Prostate gland (tissue), 2 donors: Measurements from ENCODE around the gene RAI1. TPM values are rescaled to one million over a fixed set of nuclear protein-coding genes. Genes with fewer than 3 reads are reported as not detected.

Source experiments
- DNase-seq: peaks from one replicate; pipeline ENCODE4 v3.0.0-alpha.2; 2019; ENCODE audit warnings: low spot score
- H3K27ac ChIP-seq, 2 donors: fragments of 200-600 bp; sonication (generic); 2 replicates each; pipeline ENCODE4 v1.5.1; 2017 to 2019
- H3K27me3 ChIP-seq: fragments of 200-600 bp; sonication (generic); replicated peaks from 2 replicates; pipeline ENCODE4 v1.5.1; 2019; ENCODE audit not compliant: insufficient read depth
- H3K36me3 ChIP-seq, 2 donors: fragments of 200-600 bp; sonication (generic); 1 replicate in 1 of 2; 2 replicates in 1 of 2; pipeline versions ENCODE4 v1.5.1 to v1.8.1; 2017 to 2019
- H3K4me1 ChIP-seq: fragments of 200-600 bp; sonication (generic); replicated peaks from 2 replicates; pipeline ENCODE4 v1.5.1; 2019
- H3K4me3 ChIP-seq, 2 donors: fragments of 200-600 bp; sonication (generic); 2 replicates each; pipeline ENCODE4 v1.5.1; 2017 to 2019
- H3K9me3 ChIP-seq: fragments of 200-600 bp; sonication (generic); 2 replicates; pipeline ENCODE4 v1.5.1; 2017
- CTCF ChIP-seq, 4 experiments: fragments of 200-600 bp in 2 of 4; fragments of 450-650 bp in 2 of 4; sonication (generic) in 2 of 4; IDR thresholded peaks; 1 replicate in 3 of 4; 2 replicates in 1 of 4; pipeline ENCODE4 v1.5.1; 2016 to 2019; ENCODE audit warnings: antibody characterized with exemption in 4 of 4, mild to moderate bottlenecking in 2 of 4, moderate library complexity in 2 of 4
- POLR2A ChIP-seq: fragments of 450-650 bp; IDR thresholded peaks from one replicate; pipeline ENCODE4 v1.6.1; 2016; ENCODE audit warnings: antibody characterized with exemption, mild to moderate bottlenecking
- POLR2AphosphoS5 ChIP-seq: sonication (generic); formaldehyde crosslinking; IDR thresholded peaks from one replicate; pipeline ENCODE4 v1.6.1; 2017; ENCODE audit warnings: antibody characterized with exemption
- WGBS: methylation state at CpG from one replicate; pipeline ENCODE4 v1.1.5; 2018; 5-methylcytosine and 5-hydroxymethylcytosine counted together
- intact Hi-C: fragments of 100-400 bp; cut with DNase I; formaldehyde crosslinking; loops from one replicate; pipeline ENCODE4 v1.14.2; 2022
- total RNA-seq, 2 donors: library from RNA; depleted of rRNA; stranded (reverse); fragments of >200 nt; gene quantifications; one replicate each; pipeline ENCODE4 v1.1.0, GENCODE V29; 2016

The RAI1 gene
- total RNA-seq, 2 donors from 2014 or later: 69.2 to 71.0 TPM

DNA sequence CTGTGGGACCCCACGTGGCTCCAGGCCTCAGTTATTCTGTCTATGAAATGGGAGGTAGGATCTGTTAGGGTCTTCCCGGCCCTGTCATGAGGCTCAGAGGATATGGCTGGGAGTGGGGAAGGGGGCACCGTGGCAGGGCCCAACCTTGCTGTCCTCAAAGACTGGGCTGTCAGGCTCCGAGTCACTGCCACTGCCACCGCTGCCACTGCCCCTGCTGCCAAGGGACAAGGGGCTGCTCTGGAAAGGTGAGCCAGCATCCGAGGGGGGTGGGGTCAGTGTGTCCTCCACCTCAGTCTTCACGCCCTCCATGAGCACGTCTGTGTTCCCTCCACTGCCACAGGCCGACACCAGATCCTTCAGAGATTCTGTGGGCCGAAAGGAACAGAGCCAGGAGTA lies 136.3 kb downstream of the RAI1 start:
- H3K4me3 ChIP-seq: no peak overlapping the region
- H3K27ac ChIP-seq: peak overlapping the region; percentile 66 to 94
- peaks cover 50% of the 10 kb centered on the region for H3K4me1 ChIP-seq
- 84% methylated on average over 10 of the region's 10 CpGs for WGBS
- DNase-seq: no peak
- no peaks in the 10 kb centered on the region for H3K27me3 ChIP-seq
- no peaks in the 10 kb centered on the region for H3K9me3 ChIP-seq
- TF ChIP-seq CTCF (IDR thresholded peaks at IDR 0.05): no peak
- no peak for TF ChIP-seq POLR2AphosphoS5
- TF ChIP-seq POLR2A: no peak
- intact Hi-C loops: loop anchor here (5.0 to 10.0 kb wide), 2 partner anchors 100 to 217 kb away; partner anchors contain the start of genes ATPAF2 and GID4
- H3K36me3 ChIP-seq: peaks cover 3 to 19% of the 10 kb centered on the region in 2 donors

DNA sequence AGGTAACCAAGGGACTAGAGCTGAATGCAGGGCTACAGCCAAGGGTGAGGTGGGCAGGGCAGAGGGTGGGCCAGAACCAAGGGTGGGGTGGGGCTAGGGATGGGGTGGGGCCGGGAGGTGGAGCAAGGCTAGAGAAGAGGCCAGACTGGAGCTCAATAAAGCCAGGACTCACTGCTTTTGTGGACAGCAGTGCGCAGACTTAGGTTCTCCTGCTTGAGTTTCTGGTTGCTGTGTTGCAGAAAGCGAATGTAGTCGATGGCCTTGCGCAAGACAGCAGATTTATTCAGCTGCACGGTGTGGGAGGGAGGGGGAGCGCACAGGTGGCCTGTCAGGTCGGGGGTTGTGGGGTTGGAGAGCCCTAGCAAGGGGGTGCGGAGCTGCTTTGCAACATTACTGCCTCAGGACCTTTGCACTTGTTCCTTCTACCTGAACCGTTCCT lies 136.8 kb downstream of the RAI1 start:
- Histone ChIP-seq H3K4me3 (no peak overlapping the region), H3K27me3 (no peaks in the 10 kb centered on the region), H3K4me1 (peaks cover 53% of the 10 kb centered on the region), H3K36me3 (peaks cover 3 to 19% of the 10 kb centered on the region in 2 donors), H3K9me3 (no peaks in the 10 kb centered on the region), H3K27ac (peak overlapping the region; percentile 66 to 94)
- WGBS: 60% methylated on average over 10 of the region's 10 CpGs
- TF ChIP-seq POLR2A: no peak
- no peak for TF ChIP-seq POLR2AphosphoS5
- DNase-seq: peak; percentile 71
- intact Hi-C loops: loop anchor here (5.0 to 10.0 kb wide), 2 partner anchors 99 to 217 kb away; partner anchors contain the start of genes ATPAF2 and GID4

DNA sequence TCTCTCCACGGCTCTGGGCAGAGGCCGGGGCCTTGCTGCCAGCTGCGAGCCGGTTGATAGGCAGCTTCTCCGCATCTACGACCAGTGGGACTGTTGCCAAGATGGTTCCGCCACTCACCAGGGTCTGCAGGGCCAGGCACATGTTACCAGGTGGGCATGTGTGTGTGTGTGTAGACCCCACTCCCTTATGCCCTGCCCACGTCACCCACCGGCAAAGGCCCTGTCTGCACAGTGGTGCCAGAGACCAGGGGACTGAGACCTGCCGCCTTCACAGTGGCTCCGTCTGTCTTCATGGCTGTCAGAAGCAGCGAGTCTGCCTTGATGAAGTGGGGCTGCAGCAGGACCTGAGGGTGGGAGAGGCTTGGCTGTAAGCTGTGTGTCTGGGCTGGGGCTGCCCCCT lies 137.9 kb downstream of the RAI1 start:
- Histone ChIP-seq H3K36me3 (peaks cover 3 to 19% of the 10 kb centered on the region in 2 donors), H3K4me1 (peaks cover 57% of the 10 kb centered on the region), H3K27ac (peak overlapping the region; percentile 90 to 94), H3K9me3 (no peaks in the 10 kb centered on the region), H3K4me3 (no peak overlapping the region), H3K27me3 (no peaks in the 10 kb centered on the region)
- DNase-seq: no peak
- intact Hi-C loops: loop anchor here (5.0 to 10.0 kb wide), 2 partner anchors 98 to 216 kb away; partner anchors contain the start of genes ATPAF2 and GID4
- no peak for TF ChIP-seq POLR2AphosphoS5
- no peak for TF ChIP-seq POLR2A
- TF ChIP-seq CTCF (IDR thresholded peaks at IDR 0.05): no peak
- 81% methylated on average over 12 of the region's 12 CpGs for WGBS

GRCh38 chr17:17819561-17819995 lies 138.3 kb downstream of the RAI1 start:
- intact Hi-C loops: loop anchor here (5.0 to 10.0 kb wide), 2 partner anchors 98 to 215 kb away; partner anchors contain the start of genes ATPAF2 and GID4
- WGBS: 70% methylated on average over 12 of the region's 12 CpGs
- H3K4me3 ChIP-seq: no peak overlapping the region
- no peaks in the 10 kb centered on the region for H3K9me3 ChIP-seq
- H3K27me3 ChIP-seq: no peaks in the 10 kb centered on the region
- H3K36me3 ChIP-seq: peaks cover 3 to 19% of the 10 kb centered on the region in 2 donors
- H3K4me1 ChIP-seq: peaks cover 60% of the 10 kb centered on the region
- peak; percentile 66 for DNase-seq
- H3K27ac ChIP-seq: peak overlapping the region; percentile 90 to 94
- peak; percentile 62 for TF ChIP-seq POLR2AphosphoS5
- TF ChIP-seq POLR2A: no peak

- Histone ChIP-seq H3K4me1 (peaks cover 62% of the 10 kb centered on the region), H3K36me3 (peaks cover 3 to 19% of the 10 kb centered on the region in 2 donors), H3K4me3 (no peak overlapping the region), H3K27me3 (no peaks in the 10 kb centered on the region), H3K9me3 (no peaks in the 10 kb centered on the region), H3K27ac (peak overlapping the region; percentile 90 to 94)
- 87% methylated on average over 10 of the region's 10 CpGs for WGBS
- TF ChIP-seq POLR2A: no peak
- TF ChIP-seq POLR2AphosphoS5: no peak
- intact Hi-C loops: no loop called here
- DNase-seq: no peak
Measured at GRCh38 chr17:17820046-17820445, 138.8 kb downstream of the RAI1 start.

DNA sequence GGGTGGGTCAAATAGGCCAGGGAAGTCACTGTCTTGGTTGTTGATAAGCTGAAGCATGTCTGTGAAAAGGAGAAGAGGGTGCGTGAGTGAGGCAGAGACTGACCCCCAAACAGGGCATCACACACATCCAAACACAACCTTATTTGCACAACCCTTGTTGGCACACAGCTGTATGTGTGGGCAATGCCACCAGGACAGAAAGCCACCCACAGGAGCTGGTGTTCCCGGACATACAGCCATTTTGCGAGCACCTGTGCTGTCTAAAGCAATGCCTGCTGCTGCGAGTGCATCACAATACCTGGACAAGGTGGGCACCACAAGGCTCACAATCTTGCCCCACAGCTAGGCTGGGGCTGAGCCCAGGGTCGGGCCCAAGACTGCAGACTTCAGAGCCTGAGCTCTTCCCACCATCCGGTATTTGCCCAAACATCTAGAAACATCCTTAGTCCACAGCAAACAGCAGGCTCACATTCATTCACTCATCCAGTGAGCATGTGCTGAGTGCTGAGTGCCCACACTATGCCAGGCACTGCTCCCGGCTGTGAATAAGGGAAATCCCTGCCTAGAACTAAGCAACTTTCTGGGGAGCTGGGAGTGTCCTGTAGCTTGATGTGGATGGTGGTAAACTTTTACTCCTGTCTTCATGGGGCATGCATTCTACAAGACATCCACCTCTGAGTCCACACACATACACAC lies 139.4 kb downstream of the RAI1 start:
- WGBS: 73% methylated on average over 7 of the region's 7 CpGs

More for the DNA sequence above, 139.4 kb downstream of the RAI1 start:
- no peak for TF ChIP-seq POLR2A
- TF ChIP-seq POLR2AphosphoS5: no peak
- TF ChIP-seq CTCF (IDR thresholded peaks at IDR 0.05): no peak
- peaks cover 65% of the 10 kb centered on the region for H3K4me1 ChIP-seq
- no peaks in the 10 kb centered on the region for H3K9me3 ChIP-seq
- H3K36me3 ChIP-seq: peaks cover 3 to 19% of the 10 kb centered on the region in 2 donors
- peak overlapping the region; percentile 90 to 94 for H3K27ac ChIP-seq
- H3K27me3 ChIP-seq: no peaks in the 10 kb centered on the region
- peak overlapping the region in 1 of 2 donors; percentile 53 for H3K4me3 ChIP-seq
- intact Hi-C loops: no loop called here
- no peak for DNase-seq
